ENCODE data around the gene PHACTR2. TPM values are rescaled to one million over a fixed set of nuclear protein-coding genes. Genes with fewer than 3 reads are reported as not detected.

PHACTR2 gene
- total and polyA plus RNA-seq, 2 of the 13 experiments (the other 11 are each of a cell fraction or from before 2014, with no cell fraction given): 11.3 to 28.2 TPM

GRCh38 chr6:143758551-143758950 is 80.8 kb downstream of the PHACTR2 start (continued):
- TF ChIP-seq NFIC (IDR thresholded peaks at IDR 0.05; ENCODE audit: low read length) (no peak), NCOA1 (CRISPR knock-in tag; IDR thresholded peaks at IDR 0.05) (0 out of 2 replicates have a peak, but pooled peaks have one; percentile 27), PAWR (CRISPR knock-in tag; IDR thresholded peaks at IDR 0.05; ENCODE audit: borderline replicate concordance) (no peak), ONECUT2 (CRISPR knock-in tag; IDR thresholded peaks at IDR 0.05) (peak; percentile 71), NR2F6 (IDR thresholded peaks at IDR 0.05) (peak; percentile 41), NR2F6 (CRISPR knock-in tag; IDR thresholded peaks at IDR 0.05) (no peak), MYC (CRISPR knock-in tag; IDR thresholded peaks at IDR 0.05; ENCODE audit: borderline replicate concordance) (no peak), KLF11 (CRISPR knock-in tag; IDR thresholded peaks at IDR 0.05) (no peak), CREM (IDR thresholded peaks at IDR 0.05) (peak; percentile 18; the same call in 1 of the 2 replicates), CREM (CRISPR knock-in tag; IDR thresholded peaks at IDR 0.05) (no peak), CBX5 (CRISPR knock-in tag; IDR thresholded peaks at IDR 0.05; ENCODE audit: borderline replicate concordance) (no peak), FOXP1 (IDR thresholded peaks at IDR 0.05) (no peak), FOXP1 (CRISPR knock-in tag; IDR thresholded peaks at IDR 0.05) (peak; percentile 11; the same call in 1 of the 2 replicates), NR3C1 (CRISPR knock-in tag; IDR thresholded peaks at IDR 0.05) (no peak), HNF4G (IDR thresholded peaks at IDR 0.05; ENCODE audit: borderline replicate concordance, low read depth, low read length) (peak; percentile 71), HNF4G (CRISPR knock-in tag; IDR thresholded peaks at IDR 0.05; ENCODE audit: borderline replicate concordance, low read depth) (no peak), E2F2 (CRISPR knock-in tag; IDR thresholded peaks at IDR 0.05; ENCODE audit: borderline replicate concordance) (no peak), ZBTB21 (CRISPR knock-in tag; IDR thresholded peaks at IDR 0.05) (no peak), SOX6 (IDR thresholded peaks at IDR 0.05) (no peak), SOX6 (CRISPR knock-in tag; IDR thresholded peaks at IDR 0.05) (peak; percentile 67), ZMYM4 (CRISPR knock-in tag; IDR thresholded peaks at IDR 0.05) (peak; percentile 51; the same call in 1 of the 2 replicates), ELF1 (CRISPR knock-in tag; IDR thresholded peaks at IDR 0.05) (no peak), HDAC1 (CRISPR knock-in tag; IDR thresholded peaks at IDR 0.05) (0 out of 2 replicates have a peak, but pooled peaks have one; percentile 25), RXRB (CRISPR knock-in tag; IDR thresholded peaks at IDR 0.05; ENCODE audit: borderline replicate concordance) (peak; percentile 81), SP4 (CRISPR knock-in tag; IDR thresholded peaks at IDR 0.05) (no peak), THRA (CRISPR knock-in tag; IDR thresholded peaks at IDR 0.05; ENCODE audit: borderline replicate concordance) (peak; percentile 97)
- TF ChIP-seq, protein P1, sequence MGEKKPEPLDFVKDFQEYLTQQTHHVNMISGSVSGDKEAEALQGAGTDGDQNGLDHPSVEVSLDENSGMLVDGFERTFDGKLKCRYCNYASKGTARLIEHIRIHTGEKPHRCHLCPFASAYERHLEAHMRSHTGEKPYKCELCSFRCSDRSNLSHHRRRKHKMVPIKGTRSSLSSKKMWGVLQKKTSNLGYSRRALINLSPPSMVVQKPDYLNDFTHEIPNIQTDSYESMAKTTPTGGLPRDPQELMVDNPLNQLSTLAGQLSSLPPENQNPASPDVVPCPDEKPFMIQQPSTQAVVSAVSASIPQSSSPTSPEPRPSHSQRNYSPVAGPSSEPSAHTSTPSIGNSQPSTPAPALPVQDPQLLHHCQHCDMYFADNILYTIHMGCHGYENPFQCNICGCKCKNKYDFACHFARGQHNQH (CRISPR knock-in tag; IDR thresholded peaks at IDR 0.05): no peak
- TF ChIP-seq, protein P2, sequence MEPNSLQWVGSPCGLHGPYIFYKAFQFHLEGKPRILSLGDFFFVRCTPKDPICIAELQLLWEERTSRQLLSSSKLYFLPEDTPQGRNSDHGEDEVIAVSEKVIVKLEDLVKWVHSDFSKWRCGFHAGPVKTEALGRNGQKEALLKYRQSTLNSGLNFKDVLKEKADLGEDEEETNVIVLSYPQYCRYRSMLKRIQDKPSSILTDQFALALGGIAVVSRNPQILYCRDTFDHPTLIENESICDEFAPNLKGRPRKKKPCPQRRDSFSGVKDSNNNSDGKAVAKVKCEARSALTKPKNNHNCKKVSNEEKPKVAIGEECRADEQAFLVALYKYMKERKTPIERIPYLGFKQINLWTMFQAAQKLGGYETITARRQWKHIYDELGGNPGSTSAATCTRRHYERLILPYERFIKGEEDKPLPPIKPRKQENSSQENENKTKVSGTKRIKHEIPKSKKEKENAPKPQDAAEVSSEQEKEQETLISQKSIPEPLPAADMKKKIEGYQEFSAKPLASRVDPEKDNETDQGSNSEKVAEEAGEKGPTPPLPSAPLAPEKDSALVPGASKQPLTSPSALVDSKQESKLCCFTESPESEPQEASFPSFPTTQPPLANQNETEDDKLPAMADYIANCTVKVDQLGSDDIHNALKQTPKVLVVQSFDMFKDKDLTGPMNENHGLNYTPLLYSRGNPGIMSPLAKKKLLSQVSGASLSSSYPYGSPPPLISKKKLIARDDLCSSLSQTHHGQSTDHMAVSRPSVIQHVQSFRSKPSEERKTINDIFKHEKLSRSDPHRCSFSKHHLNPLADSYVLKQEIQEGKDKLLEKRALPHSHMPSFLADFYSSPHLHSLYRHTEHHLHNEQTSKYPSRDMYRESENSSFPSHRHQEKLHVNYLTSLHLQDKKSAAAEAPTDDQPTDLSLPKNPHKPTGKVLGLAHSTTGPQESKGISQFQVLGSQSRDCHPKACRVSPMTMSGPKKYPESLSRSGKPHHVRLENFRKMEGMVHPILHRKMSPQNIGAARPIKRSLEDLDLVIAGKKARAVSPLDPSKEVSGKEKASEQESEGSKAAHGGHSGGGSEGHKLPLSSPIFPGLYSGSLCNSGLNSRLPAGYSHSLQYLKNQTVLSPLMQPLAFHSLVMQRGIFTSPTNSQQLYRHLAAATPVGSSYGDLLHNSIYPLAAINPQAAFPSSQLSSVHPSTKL (CRISPR knock-in tag; IDR thresholded peaks at IDR 0.05): peak; percentile 38; the same call in 1 of the 2 replicates

Data from HepG2 (cell line).